ENCODE measurements around the gene CHID1.

DNA sequence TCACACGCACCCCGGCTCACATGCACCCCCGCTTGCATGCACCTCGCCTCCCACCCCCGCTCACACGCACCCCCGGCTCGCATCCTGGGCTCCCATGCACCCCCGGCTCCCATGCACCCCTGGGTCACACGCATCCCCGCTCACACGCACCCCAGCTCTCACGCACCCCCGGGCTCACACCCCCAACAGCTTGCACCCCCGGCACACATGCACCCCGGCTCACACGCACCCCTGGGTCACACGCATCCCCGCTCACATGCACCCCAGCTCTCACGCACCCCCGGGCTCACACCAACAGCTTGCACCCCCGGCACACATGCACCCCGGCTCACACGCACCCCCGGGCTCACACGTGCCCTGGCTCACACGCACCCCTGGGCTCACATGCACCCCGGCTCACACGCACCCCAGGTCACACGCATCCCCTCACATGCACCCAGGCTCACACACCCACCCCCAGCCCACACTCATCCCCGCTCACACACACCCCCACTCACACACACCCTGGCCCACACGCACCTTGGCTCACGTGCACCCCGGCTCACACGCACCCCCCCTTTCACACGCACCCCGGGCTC, 51.8 kb downstream of the CHID1 start:
- TF ChIP-seq, protein P1, sequence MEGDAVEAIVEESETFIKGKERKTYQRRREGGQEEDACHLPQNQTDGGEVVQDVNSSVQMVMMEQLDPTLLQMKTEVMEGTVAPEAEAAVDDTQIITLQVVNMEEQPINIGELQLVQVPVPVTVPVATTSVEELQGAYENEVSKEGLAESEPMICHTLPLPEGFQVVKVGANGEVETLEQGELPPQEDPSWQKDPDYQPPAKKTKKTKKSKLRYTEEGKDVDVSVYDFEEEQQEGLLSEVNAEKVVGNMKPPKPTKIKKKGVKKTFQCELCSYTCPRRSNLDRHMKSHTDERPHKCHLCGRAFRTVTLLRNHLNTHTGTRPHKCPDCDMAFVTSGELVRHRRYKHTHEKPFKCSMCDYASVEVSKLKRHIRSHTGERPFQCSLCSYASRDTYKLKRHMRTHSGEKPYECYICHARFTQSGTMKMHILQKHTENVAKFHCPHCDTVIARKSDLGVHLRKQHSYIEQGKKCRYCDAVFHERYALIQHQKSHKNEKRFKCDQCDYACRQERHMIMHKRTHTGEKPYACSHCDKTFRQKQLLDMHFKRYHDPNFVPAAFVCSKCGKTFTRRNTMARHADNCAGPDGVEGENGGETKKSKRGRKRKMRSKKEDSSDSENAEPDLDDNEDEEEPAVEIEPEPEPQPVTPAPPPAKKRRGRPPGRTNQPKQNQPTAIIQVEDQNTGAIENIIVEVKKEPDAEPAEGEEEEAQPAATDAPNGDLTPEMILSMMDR (IDR thresholded peaks at IDR 0.05; ENCODE audit: control extremely low read depth in 1 of 3, insufficient read depth in 1 of 3, low read depth in 1 of 3, low read length in 3 of 3): no peak
- TF ChIP-seq YY1 (IDR thresholded peaks at IDR 0.05; ENCODE audit: low read depth, low read length): no peak
